Ovary (tissue), 9 donors: ENCODE data around the gene KNDC1. TPM values are rescaled to one million over a fixed set of nuclear protein-coding genes. Genes with fewer than 3 reads are reported as not detected.
"Not testable (repeated sequence)": the region's sequence is repeated elsewhere in the genome, so short reads cannot be mapped to it uniquely, and the experiment has no call there.

Experiments used
- DNase-seq, 5 donors: peaks; one replicate each; pipeline ENCODE4 v3.0.0-alpha.2; 2019 to 2020
- H3K27ac ChIP-seq, 2 donors: fragments of 200-600 bp; one replicate each; pipeline versions ENCODE4 v1.5.1 to v1.8.0; 2019 to 2022
- H3K27me3 ChIP-seq: fragments of 200-600 bp; one replicate; pipeline ENCODE4 v1.8.0; 2022
- H3K36me3 ChIP-seq: fragments of 200-600 bp; sonication (generic); one replicate; pipeline ENCODE4 v1.5.1; 2019
- H3K4me1 ChIP-seq: one replicate; pipeline ENCODE4 v1.8.1; 2013; ENCODE audit warnings: mild to moderate bottlenecking, moderate library complexity; ENCODE audit not compliant: insufficient read depth
- H3K4me3 ChIP-seq: fragments of 200-600 bp; sonication (generic); one replicate; pipeline ENCODE4 v1.5.1; 2017
- H3K9me3 ChIP-seq, 2 donors: fragments of 200-600 bp in 1 of 2; sonication (generic) in 1 of 2; one replicate each; pipeline versions ENCODE4 v1.5.1 to v1.8.1; 2013 to 2019; ENCODE audit warnings: mild to moderate bottlenecking in 1 of 2, moderate library complexity in 1 of 2
- CTCF ChIP-seq, 3 donors: fragments of 450-650 bp in 2 of 3; fragments of 200-600 bp in 1 of 3; IDR thresholded peaks; one replicate each; pipeline versions ENCODE4 v1.5.1 to v1.8.0; 2016 to 2022; ENCODE audit warnings: antibody characterized with exemption in 3 of 3, mild to moderate bottlenecking in 1 of 3
- EP300 ChIP-seq: sonication (generic); formaldehyde crosslinking; IDR thresholded peaks from one replicate; pipeline ENCODE4 v1.6.1; 2017; ENCODE audit warnings: antibody characterized with exemption
- POLR2A ChIP-seq: fragments of 450-650 bp; IDR thresholded peaks from one replicate; pipeline ENCODE4 v1.6.1; 2017; ENCODE audit warnings: antibody characterized with exemption, mild to moderate bottlenecking, moderate library complexity
- WGBS, 3 donors: extraction: QIAGEN DNeasy Blood & Tissue Kit in 1 of 3; methylation state at CpG; one replicate each; pipeline versions ENCODE4 v1.1.5 to v1.1.7; 2013 to 2017; 5-methylcytosine and 5-hydroxymethylcytosine counted together
- intact Hi-C, 4 donors: fragments of 100-400 bp; cut with DNase I; formaldehyde crosslinking; loops; one replicate each; pipeline versions ENCODE4 v1.11.0 to v1.15.1; 2022 to 2023
- polyA plus RNA-seq, 2 donors: library from polyadenylated mRNA; stranded (reverse); fragments of 200-250 nt in 1 of 2; fragments of 350-450 nt in 1 of 2; fragmentation: Illumina TruSeq in 1 of 2; extraction: RNeasy Lipid Tissue Mini Kit (QIAGEN cat#74804) in 1 of 2; gene quantifications; one replicate each; pipeline ENCODE4 v1.2.3, GENCODE V29; 2013 to 2014
- total RNA-seq, 7 donors: library from RNA; depleted of rRNA in 2 of 7; stranded (reverse); fragments of >200 nt in 2 of 7; fragmentation: NEBNext Ultra II Directional in 3 of 7; extraction: Animal tissue kit (Norgen Biotek cat#: 25700) in 3 of 7; gene quantifications; one replicate each; pipeline versions ENCODE4 v1.1.0 to v1.2.4, GENCODE V29; 2016 to 2023
- donor health status: DM: no; HTN: no; CAD: no; lungs with moderate emphysema.
- donor health status: DM: no; HTN: no; CAD: no.
- donor health status: Bipolar disorder and iron deficiency.
- donor health status: DM: yes; HTN: yes; CAD: no.
- donor health status: DM: no; HTN: no; CAD: no.
- donor health status: DM: yes; HTN: yes; CAD: no.

The KNDC1 gene
- total and polyA plus RNA-seq, 9 donors: 0.67 to 34.9 (median 16.6) TPM

GRCh38 chr10:133132473-133133291 is 27.3 kb upstream of the KNDC1 start:
- Histone ChIP-seq H3K27me3 (no peaks in the 10 kb centered on the region), H3K4me3 (no peak overlapping the region), H3K27ac (no peak overlapping the region), H3K4me1 (no peaks in the 10 kb centered on the region), H3K36me3 (no peaks in the 10 kb centered on the region), H3K9me3 (no peaks in the 10 kb centered on the region)
- DNase-seq: peak in 3 of 5 donors; percentile 4 to 9 (median 6)
- intact Hi-C loops: no loop called here
- no peak for TF ChIP-seq POLR2A
- no peak for TF ChIP-seq CTCF (IDR thresholded peaks at IDR 0.05)
- no peak for TF ChIP-seq EP300
- 81 to 83% (median 82%) methylated on average over 25 to 26 of the region's 26 CpGs for WGBS, 3 donors

GRCh38 chr10:133133471-133134231 is 26.4 kb upstream of the KNDC1 start:
- H3K36me3 ChIP-seq: no peaks in the 10 kb centered on the region
- peak in 4 of 5 donors; percentile 6 to 21 (median 10) for DNase-seq
- no peak overlapping the region for H3K27ac ChIP-seq
- TF ChIP-seq POLR2A: no peak
- TF ChIP-seq CTCF (IDR thresholded peaks at IDR 0.05): no peak
- no peak for TF ChIP-seq EP300
- intact Hi-C loops: no loop called here
- H3K9me3 ChIP-seq: no peaks in the 10 kb centered on the region
- H3K27me3 ChIP-seq: no peaks in the 10 kb centered on the region
- H3K4me3 ChIP-seq: no peak overlapping the region
- no peaks in the 10 kb centered on the region for H3K4me1 ChIP-seq
- 76 to 85% (median 78%) methylated on average over 20 of the region's 20 CpGs for WGBS, 3 donors

- Histone ChIP-seq H3K27me3 (no peaks in the 10 kb centered on the region), H3K4me1 (no peaks in the 10 kb centered on the region), H3K27ac (no peak overlapping the region), H3K9me3 (no peaks in the 10 kb centered on the region), H3K4me3 (no peak overlapping the region), H3K36me3 (no peaks in the 10 kb centered on the region)
- peak in 4 of 5 donors; percentile 6 to 18 (median 8) for DNase-seq
- intact Hi-C loops: no loop called here
- WGBS, 3 donors: 48 to 70% (median 63%) methylated on average over 20 of the region's 20 CpGs
- TF ChIP-seq EP300 (no peak), POLR2A (no peak), CTCF (IDR thresholded peaks at IDR 0.05) (no peak)
Observed at GRCh38 chr10:133134411-133135115, 25.5 kb upstream of the KNDC1 start.

- TF ChIP-seq POLR2A (no peak), EP300 (no peak), CTCF (IDR thresholded peaks at IDR 0.05) (no peak)
- DNase-seq: peak in 1 of 5 donors; percentile 6
- 38 to 67% (median 61%) methylated on average over 7 to 8 of the region's 8 CpGs for whole genome bisulfite sequencing, 3 donors
- Histone ChIP-seq H3K9me3 (no peaks in the 10 kb centered on the region), H3K27ac (no peak overlapping the region), H3K4me1 (no peaks in the 10 kb centered on the region), H3K27me3 (no peaks in the 10 kb centered on the region), H3K4me3 (no peak overlapping the region), H3K36me3 (no peaks in the 10 kb centered on the region)
- intact Hi-C loops: no loop called here
Observed at GRCh38 chr10:133135116-133135465, 24.9 kb upstream of the KNDC1 start.

- H3K36me3 ChIP-seq, H3K4me1 ChIP-seq, H3K9me3 ChIP-seq, H3K27me3 ChIP-seq, H3K27ac ChIP-seq, intact Hi-C loops, H3K4me3 ChIP-seq: not testable (repeated sequence)
- WGBS, 3 donors: 71 to 91% methylated on average over 3 to 12 of the region's 12 CpGs; no CpG with 5 or more reads in 1 of the 3 donors
- peak in 2 of 5 donors; percentile 3 to 12 for DNase-seq
Observed at GRCh38 chr10:133137486-133138145, 22.4 kb upstream of the KNDC1 start.
